IPS-11a (cell line): ENCODE data around the gene SCG3.

Source experiments
- H3K4me3 ChIP-seq: one replicate; pipeline ENCODE4 v1.5.1; 2013; ENCODE audit warnings: low read depth, low read length, control low read depth

The SCG3 gene

GRCh38 chr15:51726302-51727073 lies 45.2 kb downstream of the SCG3 start:
- no peak overlapping the region for H3K4me3 ChIP-seq

- no peak overlapping the region for H3K4me3 ChIP-seq
Observed at GRCh38 chr15:51727141-51727897, 46.0 kb downstream of the SCG3 start.

- no peak overlapping the region for H3K4me3 ChIP-seq
Observed at GRCh38 chr15:51731549-51732267, 50.4 kb downstream of the SCG3 start.

DNA sequence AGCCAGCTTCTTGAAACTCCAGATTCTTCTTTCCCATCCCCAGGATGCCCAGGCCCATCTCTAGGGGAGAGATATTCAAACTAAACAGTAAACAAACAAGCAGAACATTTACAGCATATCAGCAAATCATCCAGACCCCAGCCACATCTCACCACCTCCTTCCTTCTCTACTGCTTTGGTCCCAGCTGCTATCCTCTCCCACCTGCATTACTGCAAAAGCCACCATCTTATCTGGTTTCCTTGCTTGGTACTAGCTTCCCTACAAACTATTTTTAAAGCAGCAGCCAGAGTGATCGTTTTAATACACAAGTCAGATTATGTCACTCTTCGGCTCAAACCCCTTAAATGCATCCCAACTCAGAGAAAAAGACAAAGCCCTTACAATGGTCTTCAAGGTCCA lies 51.3 kb downstream of the SCG3 start:
- H3K4me3 ChIP-seq: no peak overlapping the region

DNA sequence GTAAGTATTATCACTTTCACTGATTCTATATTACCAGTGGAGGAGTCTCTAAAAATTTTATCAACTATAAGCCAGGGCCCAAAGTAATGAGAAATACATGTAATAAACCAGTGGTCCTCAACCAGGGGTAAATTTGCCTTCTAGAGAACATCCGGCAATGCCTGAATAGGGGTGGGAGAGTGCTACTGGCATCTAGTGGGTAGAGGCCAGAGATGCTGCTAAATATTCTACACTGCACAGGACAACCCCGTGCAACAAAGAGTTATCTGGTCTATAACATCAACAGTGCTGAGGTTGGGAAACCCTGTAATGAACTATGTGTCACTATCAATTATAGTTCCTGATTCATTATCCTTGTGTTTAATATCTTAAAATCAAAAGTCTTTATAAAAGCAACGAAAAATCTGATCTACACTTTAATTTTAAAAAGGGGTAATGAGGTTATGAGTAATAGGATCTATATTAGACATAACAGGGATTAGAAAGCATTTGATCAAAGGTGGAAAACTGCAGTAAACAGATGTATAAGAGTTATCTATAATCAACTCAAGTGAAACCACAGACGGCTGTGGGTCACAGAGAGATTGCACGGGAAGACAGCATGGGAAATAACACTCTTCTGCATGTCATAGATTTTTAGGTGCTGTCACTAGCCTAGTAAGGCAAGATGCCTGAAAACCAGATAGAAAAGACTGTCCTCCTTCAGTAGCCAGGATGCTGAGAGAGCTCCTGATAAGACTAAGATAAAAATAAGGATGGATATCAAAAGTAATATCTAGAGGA lies 54.1 kb downstream of the SCG3 start:
- no peak overlapping the region for H3K4me3 ChIP-seq

GRCh38 chr15:51736069-51736468 lies 54.8 kb downstream of the SCG3 start:
- no peak overlapping the region for H3K4me3 ChIP-seq

GRCh38 chr15:51736751-51737521 lies 55.6 kb downstream of the SCG3 start:
- peak overlapping the region; percentile 46 for H3K4me3 ChIP-seq

DNA sequence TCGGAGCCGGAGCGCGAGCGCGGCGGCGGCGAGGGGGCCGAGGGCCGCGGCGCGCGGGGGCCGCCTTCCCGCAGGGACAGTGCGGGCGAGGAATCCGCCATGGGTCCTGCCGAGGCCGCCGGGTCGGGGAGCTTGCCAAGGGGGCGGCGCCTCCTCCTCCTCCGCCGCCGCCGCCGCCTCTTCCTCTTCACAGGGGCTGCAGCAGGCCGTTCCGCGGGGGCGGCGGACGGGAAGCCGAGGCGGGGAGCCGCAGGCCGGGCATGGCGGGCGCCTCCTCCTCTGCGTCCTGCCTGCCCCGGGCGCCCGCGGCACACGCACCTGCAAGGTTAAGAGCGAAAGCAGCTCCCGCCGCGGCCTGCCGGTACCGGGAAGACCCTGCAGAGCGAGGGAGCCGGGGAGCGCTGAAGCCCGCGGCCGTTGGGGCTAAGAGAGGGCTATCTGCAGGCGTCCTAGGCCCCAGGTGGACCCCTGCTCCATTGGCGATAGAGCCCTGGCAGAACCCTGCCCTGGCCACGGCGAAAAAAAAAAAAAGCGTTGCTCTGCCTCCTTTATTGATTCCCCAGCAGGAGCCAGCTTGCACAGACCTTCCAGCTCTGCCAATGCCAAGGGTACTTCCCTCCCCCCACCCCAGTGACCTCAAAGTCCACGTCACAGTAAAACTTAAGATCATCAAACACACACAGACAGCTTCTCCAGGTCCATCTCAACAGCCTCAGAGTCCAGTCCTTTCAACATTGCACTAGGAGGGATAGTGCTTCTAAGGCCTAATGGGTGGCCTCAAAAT lies 56.4 kb downstream of the SCG3 start, which contains the start of gene LYSMD2:
LYSMD2 (minus strand) TSS at position 134 of the 784 bp plus-strand sequence; CDS start at position 101, 33 bp downstream.
- H3K4me3 ChIP-seq: peak within 1 kb of the TSS; percentile 46

- no peak overlapping the region for H3K4me3 ChIP-seq
Observed at GRCh38 chr15:51738553-51738952, 57.2 kb downstream of the SCG3 start.

DNA sequence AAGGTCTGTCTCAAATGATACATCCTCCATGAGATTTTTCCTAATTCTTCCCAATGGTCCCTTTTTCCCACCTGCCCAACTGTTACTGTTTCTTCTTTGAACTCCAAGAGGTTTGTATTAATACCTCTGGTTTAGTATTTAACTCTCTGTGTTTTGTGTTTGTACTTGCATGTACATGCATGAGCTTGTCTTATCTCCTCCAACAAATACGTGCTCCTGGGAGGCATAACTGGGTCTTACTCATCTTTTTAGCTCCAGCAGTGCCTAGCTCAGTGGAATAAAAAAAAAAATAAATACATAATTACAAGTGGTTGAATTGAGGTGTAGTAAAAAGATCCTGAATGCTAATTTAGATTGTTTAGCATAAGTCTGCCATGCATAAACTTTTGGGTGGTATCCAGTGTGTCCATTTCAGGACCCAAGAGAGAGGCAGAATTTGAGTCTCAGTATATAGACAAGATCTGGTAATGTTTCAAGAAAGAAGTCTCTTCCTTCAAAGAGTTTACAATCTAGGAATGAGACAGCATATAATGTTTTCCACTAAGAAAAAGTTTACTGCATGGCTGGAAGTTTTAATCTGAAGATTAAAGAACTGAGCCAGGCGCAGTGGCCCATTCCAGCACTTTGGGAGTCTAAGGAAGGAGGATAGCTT lies 57.9 kb downstream of the SCG3 start:
- H3K4me3 ChIP-seq: no peak overlapping the region

DNA sequence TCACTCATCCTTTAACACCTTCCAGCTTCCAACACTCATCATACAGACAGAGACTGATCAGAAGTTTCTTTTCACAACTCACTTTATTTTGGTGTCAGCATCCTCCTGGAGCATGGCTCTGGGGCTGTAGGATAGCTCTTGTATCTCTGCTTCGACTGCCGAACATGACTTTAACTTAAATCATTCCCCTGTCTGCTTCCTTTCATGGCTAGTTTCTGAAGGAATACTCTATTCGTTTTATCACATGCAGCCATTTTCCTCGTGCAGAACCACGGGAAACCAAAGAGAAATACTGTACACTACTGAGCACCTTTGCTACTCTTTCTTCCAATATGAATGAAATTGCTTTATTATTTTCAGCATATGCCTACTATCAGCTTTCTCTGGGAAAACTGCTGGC lies 68.0 kb downstream of the SCG3 start:
- no peak overlapping the region for H3K4me3 ChIP-seq

DNA sequence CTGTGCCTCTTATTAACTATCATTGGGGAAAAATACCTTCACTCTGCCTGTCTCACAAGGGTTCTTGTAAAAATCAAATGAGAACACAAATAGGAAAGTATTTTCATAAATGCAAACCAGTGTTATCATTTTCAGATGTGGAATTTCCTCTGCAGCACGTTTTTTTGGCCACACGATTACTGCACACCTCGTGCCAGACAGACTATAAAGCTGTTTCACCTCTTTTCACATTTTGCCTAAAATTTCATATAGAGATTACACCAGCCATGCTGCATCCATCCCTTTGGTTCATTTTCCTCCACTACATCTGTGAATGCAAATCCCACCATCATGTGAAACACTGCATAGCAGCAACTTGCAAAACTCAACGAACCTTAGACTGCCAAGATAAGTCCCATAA lies 68.9 kb downstream of the SCG3 start:
- H3K4me3 ChIP-seq: no peak overlapping the region

DNA sequence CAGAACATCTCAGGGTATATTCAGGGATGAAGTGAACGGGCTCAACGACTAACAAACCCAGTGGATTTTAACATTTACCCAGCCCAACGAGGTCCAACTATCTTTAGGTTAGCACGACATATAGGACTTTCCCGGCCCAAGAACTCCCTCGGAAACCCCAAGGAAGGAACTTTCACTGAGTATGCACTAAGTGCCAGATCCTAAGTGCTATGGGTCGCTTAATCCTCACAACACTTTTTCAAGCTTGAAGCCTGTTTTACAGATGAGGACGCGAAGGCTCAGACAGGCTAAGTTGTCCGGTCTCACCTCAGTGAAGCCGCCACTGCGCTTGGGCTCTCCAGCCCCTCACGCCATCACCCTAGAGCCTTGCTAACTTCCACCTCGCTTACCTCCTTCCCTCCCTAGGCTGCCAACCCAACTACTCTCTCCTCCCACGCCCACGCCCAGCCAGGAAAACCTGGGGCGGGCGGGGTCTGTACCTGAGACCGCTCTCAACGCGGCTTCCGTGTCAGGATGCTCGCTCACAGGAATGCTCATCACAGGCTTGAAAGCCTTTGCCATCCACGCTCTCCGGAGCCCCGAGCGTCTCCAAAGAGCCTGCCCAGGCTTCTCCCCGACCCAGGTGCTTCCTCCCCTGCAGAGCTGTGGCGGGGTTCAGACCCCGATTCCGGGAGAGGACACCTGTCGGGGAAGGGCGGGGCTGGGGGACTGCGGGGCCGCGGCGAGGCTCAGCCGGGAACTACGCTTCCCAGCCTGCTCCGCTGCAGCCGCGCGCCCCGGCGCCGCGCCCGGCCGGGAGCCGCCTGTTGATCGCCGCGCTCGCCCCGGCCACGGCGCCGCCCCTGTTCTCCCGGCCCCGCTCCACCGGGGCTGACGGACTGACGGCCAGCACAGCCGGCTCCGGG lies 69.7 kb downstream of the SCG3 start, which contains the start of gene TMOD2:
TMOD2 (plus strand) TSS at position 806 of the 905 bp plus-strand sequence. CDS start 14,845 bp downstream, outside the sequence.
- H3K4me3 ChIP-seq: peak within 1 kb of the TSS; percentile 60

DNA sequence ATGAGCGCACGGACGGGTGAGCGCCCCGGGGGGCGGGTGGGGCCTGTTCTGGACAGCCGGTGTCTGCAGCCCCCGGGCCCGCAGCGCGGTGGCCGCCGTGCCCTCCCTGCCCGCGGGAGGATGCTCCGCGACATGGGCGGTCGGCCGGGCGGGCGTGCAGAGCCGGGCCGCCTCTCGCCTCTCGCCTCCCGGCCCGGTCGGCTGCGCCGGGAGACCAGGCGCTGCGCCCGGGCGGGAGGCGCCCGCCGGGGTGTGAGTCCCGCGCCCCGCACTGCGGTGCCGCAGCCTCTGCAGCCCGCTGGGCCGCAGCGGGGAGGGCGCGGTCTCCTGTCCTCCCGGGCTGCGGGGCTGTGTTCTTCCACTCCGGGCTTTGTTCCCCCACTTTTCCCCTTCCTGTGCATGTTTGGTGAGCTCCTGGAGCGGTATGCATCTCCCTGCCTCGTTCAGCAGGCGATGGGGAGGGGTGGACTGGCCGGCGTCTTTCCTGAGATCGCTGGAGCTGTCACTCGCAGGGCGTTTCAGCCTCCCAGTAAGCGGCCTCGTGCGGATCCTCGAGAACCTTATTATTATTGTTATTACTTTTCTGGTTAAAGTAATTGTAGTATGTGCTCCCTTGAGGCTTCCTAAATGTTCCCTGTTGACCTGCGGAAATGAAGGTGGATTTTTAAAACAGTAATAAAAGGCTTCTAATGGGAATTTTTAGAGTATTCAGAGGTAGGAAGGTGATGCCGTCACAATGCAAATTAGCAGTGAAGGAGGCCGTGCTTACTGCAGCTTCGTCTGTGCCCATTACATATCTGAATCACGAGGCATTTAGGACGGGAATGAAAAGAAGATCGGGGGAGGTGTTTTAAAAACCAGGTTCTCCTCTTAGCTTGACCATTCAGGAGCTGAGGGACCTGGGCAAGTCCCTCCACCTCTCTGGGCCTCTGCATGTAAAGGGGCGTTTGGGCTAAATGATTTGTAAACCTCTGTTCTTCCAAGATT lies 70.7 kb downstream of the SCG3 start:
- H3K4me3 ChIP-seq: peak overlapping the region; percentile 60

- H3K4me3 ChIP-seq: no peak overlapping the region
Observed at GRCh38 chr15:51752888-51753287, 71.6 kb downstream of the SCG3 start.

DNA sequence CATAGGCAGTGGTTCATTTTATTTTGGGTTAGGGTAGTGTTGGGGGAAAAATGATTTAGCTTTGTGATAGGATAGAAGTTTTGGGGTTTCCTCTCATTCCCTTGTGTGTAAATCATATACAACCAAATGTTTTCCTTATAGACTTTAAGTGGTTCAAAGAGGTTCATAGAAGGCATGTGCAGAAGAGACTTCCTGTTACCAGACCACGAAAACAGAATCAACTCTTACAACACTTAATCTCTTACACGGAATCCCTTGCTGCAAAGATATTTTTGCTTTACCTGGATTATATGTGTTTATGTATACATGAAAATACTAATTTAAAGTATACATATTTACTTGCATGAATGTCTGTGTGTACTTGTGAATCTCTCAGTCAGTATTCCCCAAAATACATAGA lies 73.0 kb downstream of the SCG3 start:
- H3K4me3 ChIP-seq: no peak overlapping the region
